ENCODE results near the gene HDLBP.

Gene HDLBP

DNA sequence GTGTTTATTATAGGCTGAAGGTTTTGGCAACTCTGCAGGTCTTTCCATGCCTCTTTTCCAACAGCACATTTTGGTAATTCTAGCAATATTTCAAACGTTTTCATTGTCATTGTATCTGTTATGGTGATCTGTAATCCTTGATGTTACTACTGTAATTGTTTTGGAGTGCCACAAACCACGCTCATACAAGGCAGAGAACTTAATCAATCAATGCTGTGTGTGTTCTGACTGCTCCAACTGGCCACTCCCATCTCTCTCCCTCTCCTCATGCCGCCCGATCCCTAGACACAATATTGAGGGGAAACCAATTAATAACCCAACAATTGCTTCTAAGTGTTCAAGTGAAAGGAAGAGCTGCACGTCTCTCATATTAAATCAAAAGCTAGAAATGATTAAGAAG, 32.9 kb downstream of the HDLBP start:
- TF ChIP-seq ZNF70 (CRISPR knock-in tag; IDR thresholded peaks at IDR 0.05) = no peak
- TF ChIP-seq CSDC2 (CRISPR knock-in tag; IDR thresholded peaks at IDR 0.05) = no peak
- TF ChIP-seq CREB5 (CRISPR knock-in tag; IDR thresholded peaks at IDR 0.05; ENCODE audit: low read depth) = no peak
- TF ChIP-seq TCF4 (CRISPR knock-in tag; IDR thresholded peaks at IDR 0.05; ENCODE audit: borderline replicate concordance) = no peak
- TF ChIP-seq PPARA (CRISPR knock-in tag; IDR thresholded peaks at IDR 0.05; ENCODE audit: borderline replicate concordance) = no peak
- no peak for TF ChIP-seq OSR1 (CRISPR knock-in tag; IDR thresholded peaks at IDR 0.05)
- TF ChIP-seq, protein P1, sequence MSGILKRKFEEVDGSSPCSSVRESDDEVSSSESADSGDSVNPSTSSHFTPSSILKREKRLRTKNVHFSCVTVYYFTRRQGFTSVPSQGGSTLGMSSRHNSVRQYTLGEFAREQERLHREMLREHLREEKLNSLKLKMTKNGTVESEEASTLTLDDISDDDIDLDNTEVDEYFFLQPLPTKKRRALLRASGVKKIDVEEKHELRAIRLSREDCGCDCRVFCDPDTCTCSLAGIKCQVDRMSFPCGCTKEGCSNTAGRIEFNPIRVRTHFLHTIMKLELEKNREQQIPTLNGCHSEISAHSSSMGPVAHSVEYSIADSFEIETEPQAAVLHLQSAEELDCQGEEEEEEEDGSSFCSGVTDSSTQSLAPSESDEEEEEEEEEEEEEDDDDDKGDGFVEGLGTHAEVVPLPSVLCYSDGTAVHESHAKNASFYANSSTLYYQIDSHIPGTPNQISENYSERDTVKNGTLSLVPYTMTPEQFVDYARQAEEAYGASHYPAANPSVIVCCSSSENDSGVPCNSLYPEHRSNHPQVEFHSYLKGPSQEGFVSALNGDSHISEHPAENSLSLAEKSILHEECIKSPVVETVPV (CRISPR knock-in tag; IDR thresholded peaks at IDR 0.05) = no peak
- TF ChIP-seq TSHZ2 (CRISPR knock-in tag; IDR thresholded peaks at IDR 0.05) = no peak
- TF ChIP-seq SNAI2 (CRISPR knock-in tag; IDR thresholded peaks at IDR 0.05) = no peak
- TF ChIP-seq RARB (CRISPR knock-in tag; IDR thresholded peaks at IDR 0.05) = no peak
- TF ChIP-seq POU6F1 (CRISPR knock-in tag; IDR thresholded peaks at IDR 0.05; ENCODE audit: borderline replicate concordance, low read depth) = no peak
- no peak for TF ChIP-seq ZFP30 (CRISPR knock-in tag; IDR thresholded peaks at IDR 0.05)
- no peak for TF ChIP-seq ZC3H10 (CRISPR knock-in tag; IDR thresholded peaks at IDR 0.05)
- TF ChIP-seq PATZ1 (CRISPR knock-in tag; IDR thresholded peaks at IDR 0.05; ENCODE audit: borderline replicate concordance) = no peak
- no peak for TF ChIP-seq ZFP3 (CRISPR knock-in tag; IDR thresholded peaks at IDR 0.05)
- TF ChIP-seq ZNF565 (CRISPR knock-in tag; conservative IDR thresholded peaks at IDR 0.05; ENCODE audit: low read depth) = no peak
- TF ChIP-seq ARNTL (CRISPR knock-in tag; IDR thresholded peaks at IDR 0.05; ENCODE audit: borderline replicate concordance, low read depth) = no peak
- TF ChIP-seq ISL1 (CRISPR knock-in tag; IDR thresholded peaks at IDR 0.05) = no peak
- no peak for ATAC-seq

- no peak for ATAC-seq
- TF ChIP-seq PATZ1 (CRISPR knock-in tag; IDR thresholded peaks at IDR 0.05; ENCODE audit: borderline replicate concordance) = no peak
- TF ChIP-seq SNAI2 (CRISPR knock-in tag; IDR thresholded peaks at IDR 0.05) = no peak
- no peak for TF ChIP-seq TOX (CRISPR knock-in tag; IDR thresholded peaks at IDR 0.05; ENCODE audit: borderline replicate concordance)
- TF ChIP-seq ZFP3 (CRISPR knock-in tag; IDR thresholded peaks at IDR 0.05) = no peak
- no peak for TF ChIP-seq ARNTL (CRISPR knock-in tag; IDR thresholded peaks at IDR 0.05; ENCODE audit: borderline replicate concordance, low read depth)
- TF ChIP-seq CREB5 (CRISPR knock-in tag; IDR thresholded peaks at IDR 0.05; ENCODE audit: low read depth) = no peak
- TF ChIP-seq GLIS3 (CRISPR knock-in tag; IDR thresholded peaks at IDR 0.05) = no peak
- no peak for TF ChIP-seq PPARA (CRISPR knock-in tag; IDR thresholded peaks at IDR 0.05; ENCODE audit: borderline replicate concordance)
- TF ChIP-seq, protein P1 (CRISPR knock-in tag; IDR thresholded peaks at IDR 0.05) = no peak
- TF ChIP-seq TSHZ2 (CRISPR knock-in tag; IDR thresholded peaks at IDR 0.05) = no peak
- no peak for TF ChIP-seq ESRRG (CRISPR knock-in tag; IDR thresholded peaks at IDR 0.05)
- no peak for TF ChIP-seq BACH2 (CRISPR knock-in tag; IDR thresholded peaks at IDR 0.05; ENCODE audit: borderline replicate concordance)
- TF ChIP-seq OSR1 (CRISPR knock-in tag; IDR thresholded peaks at IDR 0.05) = no peak
- TF ChIP-seq ISL1 (CRISPR knock-in tag; IDR thresholded peaks at IDR 0.05) = no peak
Observed at GRCh38 chr2:241280291-241280690, 35.2 kb downstream of the HDLBP start.
